WERI-Rb-1 (cell line): ENCODE results near the gene STEAP1B.

Experiments
- DNase-seq: peaks from one replicate; pipeline ENCODE4 v3.0.0-alpha.2; 2020
- H3K27ac ChIP-seq: fragments of 250-450 bp; sonication (Bioruptor Pico); 2 replicates; pipeline ENCODE4 v1.5.1; 2020; ENCODE audit warnings: mild to moderate bottlenecking, moderate library complexity
- H3K27me3 ChIP-seq: fragments of 250-450 bp; sonication (Bioruptor Pico); 2 replicates; pipeline ENCODE4 v1.5.1; 2021; ENCODE audit warnings: mild to moderate bottlenecking, low read depth, moderate library complexity; ENCODE audit not compliant: insufficient read depth, severe bottlenecking
- H3K36me3 ChIP-seq: fragments of 250-450 bp; sonication (Bioruptor Pico); 2 replicates; pipeline ENCODE4 v1.5.1; 2020; ENCODE audit warnings: mild to moderate bottlenecking, moderate library complexity
- H3K4me3 ChIP-seq: 2 replicates; pipeline ENCODE4 v1.5.1; 2011; ENCODE audit warnings: low read depth, mild to moderate bottlenecking, control low read depth, low read length
- H3K9me3 ChIP-seq: fragments of 250-450 bp; sonication (Bioruptor Pico); 2 replicates; pipeline ENCODE4 v1.5.1; 2021; ENCODE audit warnings: mild to moderate bottlenecking, moderate library complexity; ENCODE audit not compliant: severe bottlenecking
- TF ChIP-seq, protein P1 (sequence below): IDR thresholded peaks from 2 replicates; pipeline ENCODE4 v1.5.1; 2011; ENCODE audit warnings: low read depth, mild to moderate bottlenecking, control low read depth, inconsistent platforms, low read length

The STEAP1B gene

DNA sequence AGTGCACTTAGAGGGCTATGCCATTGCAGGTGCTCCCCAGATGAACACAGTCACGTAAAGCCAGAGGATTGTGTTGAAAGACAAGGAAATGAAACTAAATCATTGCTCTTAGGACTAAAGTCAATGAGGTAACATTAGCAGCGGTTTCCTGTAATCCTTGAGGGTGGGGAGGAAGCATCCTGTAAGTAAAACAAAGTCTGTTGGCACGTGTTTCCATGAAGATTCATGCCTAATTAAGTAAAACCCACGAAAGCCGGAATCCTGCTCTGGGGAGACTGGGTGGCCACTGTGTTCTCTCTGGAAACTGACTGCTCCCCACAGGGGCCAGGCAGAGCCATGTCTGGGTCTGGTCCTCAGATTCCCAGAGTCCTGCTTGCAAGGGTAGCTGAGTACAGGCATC is 18.3 kb downstream of the STEAP1B start:
- Histone ChIP-seq H3K9me3 (no peaks in the 10 kb centered on the region), H3K36me3 (no peaks in the 10 kb centered on the region), H3K27ac (no peak overlapping the region), H3K4me3 (no peak overlapping the region), H3K27me3 (no peaks in the 10 kb centered on the region)
- DNase-seq = no peak
- TF ChIP-seq, protein P1, sequence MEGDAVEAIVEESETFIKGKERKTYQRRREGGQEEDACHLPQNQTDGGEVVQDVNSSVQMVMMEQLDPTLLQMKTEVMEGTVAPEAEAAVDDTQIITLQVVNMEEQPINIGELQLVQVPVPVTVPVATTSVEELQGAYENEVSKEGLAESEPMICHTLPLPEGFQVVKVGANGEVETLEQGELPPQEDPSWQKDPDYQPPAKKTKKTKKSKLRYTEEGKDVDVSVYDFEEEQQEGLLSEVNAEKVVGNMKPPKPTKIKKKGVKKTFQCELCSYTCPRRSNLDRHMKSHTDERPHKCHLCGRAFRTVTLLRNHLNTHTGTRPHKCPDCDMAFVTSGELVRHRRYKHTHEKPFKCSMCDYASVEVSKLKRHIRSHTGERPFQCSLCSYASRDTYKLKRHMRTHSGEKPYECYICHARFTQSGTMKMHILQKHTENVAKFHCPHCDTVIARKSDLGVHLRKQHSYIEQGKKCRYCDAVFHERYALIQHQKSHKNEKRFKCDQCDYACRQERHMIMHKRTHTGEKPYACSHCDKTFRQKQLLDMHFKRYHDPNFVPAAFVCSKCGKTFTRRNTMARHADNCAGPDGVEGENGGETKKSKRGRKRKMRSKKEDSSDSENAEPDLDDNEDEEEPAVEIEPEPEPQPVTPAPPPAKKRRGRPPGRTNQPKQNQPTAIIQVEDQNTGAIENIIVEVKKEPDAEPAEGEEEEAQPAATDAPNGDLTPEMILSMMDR = no peak

- no peak overlapping the region for H3K27ac ChIP-seq
Observed at GRCh38 chr7:22480523-22481075, 19.4 kb downstream of the STEAP1B start.

GRCh38 chr7:22477876-22478450 is 22.0 kb downstream of the STEAP1B start:
- no peak overlapping the region for H3K4me3 ChIP-seq

More at GRCh38 chr7:22480523-22481075, 19.4 kb downstream of the STEAP1B start:
- TF ChIP-seq, protein P1 = no peak
- Histone ChIP-seq H3K36me3 (no peaks in the 10 kb centered on the region), H3K27me3 (no peaks in the 10 kb centered on the region), H3K9me3 (no peaks in the 10 kb centered on the region), H3K4me3 (no peak overlapping the region)
- DNase-seq = no peak

DNA sequence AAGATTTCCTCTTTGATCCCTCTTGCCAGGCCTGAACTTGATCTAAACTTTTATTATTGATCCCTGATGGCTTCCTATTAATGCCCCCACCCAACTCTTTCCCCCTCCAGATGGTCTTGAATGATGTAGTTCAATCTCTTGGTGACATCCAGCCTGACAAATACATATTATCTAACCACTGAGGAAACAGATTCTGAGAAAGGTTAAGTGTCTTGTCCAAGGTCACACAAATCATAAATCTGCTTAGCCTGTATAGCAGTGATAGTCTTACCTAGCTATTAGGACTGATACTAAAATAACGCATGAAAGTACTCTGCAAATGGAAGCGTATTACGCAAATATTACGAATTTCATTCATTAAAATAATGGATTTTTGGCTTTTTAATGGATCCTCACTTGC is 22.7 kb downstream of the STEAP1B start:
- TF ChIP-seq, protein P1 = no peak
- DNase-seq = no peak
- no peak overlapping the region for H3K27ac ChIP-seq
- H3K9me3 ChIP-seq = no peaks in the 10 kb centered on the region
- no peaks in the 10 kb centered on the region for H3K36me3 ChIP-seq
- no peaks in the 10 kb centered on the region for H3K27me3 ChIP-seq
- no peak overlapping the region for H3K4me3 ChIP-seq

More at GRCh38 chr7:22477876-22478450, 22.0 kb downstream of the STEAP1B start:
- TF ChIP-seq, protein P1 = no peak
- peak overlapping the region; percentile 62 for H3K27ac ChIP-seq
- DNase-seq = peak; percentile 28
- no peaks in the 10 kb centered on the region for H3K27me3 ChIP-seq
- H3K36me3 ChIP-seq = no peaks in the 10 kb centered on the region
- no peaks in the 10 kb centered on the region for H3K9me3 ChIP-seq

GRCh38 chr7:22476824-22477223 is 23.2 kb downstream of the STEAP1B start:
- Histone ChIP-seq H3K4me3 (no peak overlapping the region), H3K36me3 (no peaks in the 10 kb centered on the region), H3K27ac (no peak overlapping the region), H3K9me3 (no peaks in the 10 kb centered on the region), H3K27me3 (no peaks in the 10 kb centered on the region)
- TF ChIP-seq, protein P1 = no peak
- DNase-seq = no peak

DNA sequence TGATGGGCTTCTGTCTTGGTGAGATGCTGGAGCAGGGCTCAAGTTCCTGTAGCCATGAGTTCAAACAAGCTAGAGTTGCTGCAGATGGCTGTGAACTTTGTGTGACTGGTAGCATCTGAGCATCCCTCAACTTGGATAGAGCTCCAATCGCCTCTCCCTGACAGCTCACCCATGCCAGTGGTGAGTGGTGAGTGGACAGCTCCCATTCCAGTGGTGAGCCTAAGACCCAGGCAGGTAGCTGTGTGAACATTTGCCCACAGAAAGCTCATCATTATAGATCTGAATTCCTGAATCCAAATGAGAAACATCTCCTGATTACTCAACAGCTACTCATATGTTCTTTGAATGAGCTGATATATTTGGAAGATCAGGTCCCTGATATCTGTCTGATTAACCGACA is 25.3 kb downstream of the STEAP1B start:
- no peak for DNase-seq
- Histone ChIP-seq H3K9me3 (no peaks in the 10 kb centered on the region), H3K4me3 (no peak overlapping the region), H3K27me3 (no peaks in the 10 kb centered on the region), H3K36me3 (no peaks in the 10 kb centered on the region), H3K27ac (no peak overlapping the region)
- TF ChIP-seq, protein P1 = no peak
